CD4-positive, alpha-beta T cell (primary cell): ENCODE data around the gene SHOC2. TPM values are rescaled to one million over a fixed set of nuclear protein-coding genes. Genes with fewer than 3 reads are reported as not detected.

ENCODE experiments used
- ATAC-seq: fragments of 200-7000 bp; cut with Tn5 transposase; one replicate; pipeline ENCODE4 v1.10.0; 2022; ENCODE audit warnings: mild to moderate bottlenecking; ENCODE audit not compliant: poor library complexity
- CTCF ChIA-PET: fragments of 350-600 bp; sonication (Branson Sonifier 250); formaldehyde crosslinking; loops from one replicate; lab custom pipeline; 2021; ENCODE audit warnings: antibody characterized with exemption, inconsistent platforms; lab: Charles Lee
- POLR2A ChIA-PET: fragments of 350-600 bp; sonication (Branson Sonifier 250); formaldehyde crosslinking; loops from one replicate; lab custom pipeline; 2021; ENCODE audit warnings: antibody characterized with exemption, inconsistent platforms; lab: Charles Lee
- DNase-seq, 14 experiments: peaks; one replicate each; pipeline ENCODE4 v3.0.0-alpha.2; 2013 to 2020; ENCODE audit warnings: mixed read lengths in 2 of 14
- H3K27ac ChIP-seq, 2 donors: one replicate each; pipeline versions ENCODE4 v1.5.1 to v1.7.0; 2013; ENCODE audit warnings: low read length in 2 of 2, low read depth in 1 of 2, mild to moderate bottlenecking in 1 of 2
- H3K27me3 ChIP-seq, 2 experiments: 1 replicate in 1 of 2; 2 replicates in 1 of 2; pipeline versions ENCODE4 v1.6.1 to v1.7.0; 2013; ENCODE audit warnings: low read length in 2 of 2, control low read depth in 1 of 2, mild to moderate bottlenecking in 1 of 2, moderate library complexity in 1 of 2; ENCODE audit not compliant: insufficient read depth in 2 of 2, control insufficient read depth in 1 of 2
- H3K36me3 ChIP-seq: one replicate; pipeline ENCODE4 v1.6.1; 2013; ENCODE audit warnings: low read length, control low read depth; ENCODE audit not compliant: insufficient read depth
- H3K4me1 ChIP-seq: one replicate; pipeline ENCODE4 v1.6.1; 2013; ENCODE audit warnings: low read length, control low read depth; ENCODE audit not compliant: insufficient read depth
- H3K4me3 ChIP-seq: one replicate; pipeline ENCODE4 v1.5.1; 2013; ENCODE audit warnings: mild to moderate bottlenecking, low read length, moderate library complexity
- H3K9me3 ChIP-seq, 2 experiments: 1 replicate in 1 of 2; 2 replicates in 1 of 2; pipeline versions ENCODE4 v1.6.1 to v1.7.0; 2013; ENCODE audit warnings: low read length in 2 of 2, mild to moderate bottlenecking in 2 of 2, control low read depth in 1 of 2, moderate library complexity in 1 of 2; ENCODE audit not compliant: control insufficient read depth in 1 of 2, insufficient read depth in 1 of 2
- H3K27ac Mint-ChIP-seq: one replicate; pipeline ENCODE4 v1.8.0; 2020; ENCODE audit warnings: mixed read lengths
- H3K27me3 Mint-ChIP-seq: one replicate; pipeline ENCODE4 v1.8.0; 2021; ENCODE audit warnings: mixed read lengths
- H3K36me3 Mint-ChIP-seq: one replicate; pipeline ENCODE4 v1.8.0; 2021; ENCODE audit warnings: low read depth, mixed read lengths
- H3K4me1 Mint-ChIP-seq: one replicate; pipeline ENCODE4 v1.8.0; 2021; ENCODE audit warnings: low read depth, mixed read lengths
- H3K4me3 Mint-ChIP-seq: one replicate; pipeline ENCODE4 v1.8.0; 2020; ENCODE audit warnings: mild to moderate bottlenecking, mixed read lengths
- H3K9me3 Mint-ChIP-seq: one replicate; pipeline ENCODE4 v1.8.0; 2020; ENCODE audit warnings: mixed read lengths
- CTCF ChIP-seq: fragments of 200-600 bp; IDR thresholded peaks from one replicate; pipeline ENCODE4 v1.8.0; 2022; ENCODE audit warnings: antibody characterized with exemption, mild to moderate bottlenecking
- intact Hi-C, 2 experiments: fragments of 100-400 bp; cut with DNase I in 1 of 2; cut with micrococcal nuclease in 1 of 2; formaldehyde crosslinking; loops; one replicate each; pipeline versions ENCODE4 v1.15.1 to v1.9.0; 2023 to 2025; cut with DNase I, micrococcal nuclease
- total RNA-seq, 174 experiments: library from RNA in 2 of 174; stranded (reverse) in 2 of 174; gene quantifications; one replicate each; pipeline ENCODE4 v1.2.3 and lab custom pipeline; 2021 to 2026

Gene SHOC2
- total RNA-seq, 2 experiments from 2014 or later, result 65.9 to 66.9 TPM

- Histone ChIP-seq H3K4me1 (peaks cover 8% of the 10 kb centered on the region), H3K9me3 (no peaks in the 10 kb centered on the region), H3K27me3 (no peaks in the 10 kb centered on the region), H3K27ac (no peak overlapping the region), H3K36me3 (no peaks in the 10 kb centered on the region), H3K4me3 (no peak overlapping the region)
- Mint-ChIP-seq H3K27ac (no peak overlapping the region), H3K9me3 (no peaks in the 10 kb centered on the region), H3K27me3 (no peaks in the 10 kb centered on the region), H3K36me3 (peaks cover 4% of the 10 kb centered on the region), H3K4me3 (no peak overlapping the region), H3K4me1 (peaks cover 42% of the 10 kb centered on the region)
- TF ChIP-seq CTCF, result no peak
- DNase-seq (no peak), ATAC-seq (no peak)
- ChIA-PET POLR2A (no interaction called here), CTCF (interaction anchor here (0.6 to 1.5 kb wide), 2 partner anchors 10 to 21 kb away, joined by 3 read pairs; no protein-coding TSS in a partner anchor)
- intact Hi-C loops, result no loop called here
Observed at GRCh38 chr10:110931769-110932381, 12.5 kb downstream of the SHOC2 start.

GRCh38 chr10:110932505-110933180 lies 13.2 kb downstream of the SHOC2 start:
- Mint-ChIP-seq H3K4me1 (peaks cover 39% of the 10 kb centered on the region), H3K9me3 (no peaks in the 10 kb centered on the region), H3K27ac (no peak overlapping the region), H3K27me3 (no peaks in the 10 kb centered on the region), H3K4me3 (no peak overlapping the region), H3K36me3 (peaks cover 11% of the 10 kb centered on the region)
- H3K4me1 ChIP-seq, result peaks cover 11% of the 10 kb centered on the region
- no peaks in the 10 kb centered on the region for H3K36me3 ChIP-seq
- CTCF ChIA-PET, result interaction anchor here (0.5 to 1.5 kb wide), 2 partner anchors 9 to 970 kb away, joined by 3 read pairs; no protein-coding TSS in a partner anchor
- DNase-seq (no peak), ATAC-seq (no peak)
- intact Hi-C loops, result no loop called here
- no peak for TF ChIP-seq CTCF
- no peak overlapping the region for H3K4me3 ChIP-seq
- no peak overlapping the region for H3K27ac ChIP-seq
- H3K9me3 ChIP-seq, result no peaks in the 10 kb centered on the region
- POLR2A ChIA-PET, result no interaction called here
- no peaks in the 10 kb centered on the region for H3K27me3 ChIP-seq

- no peak overlapping the region for H3K27ac ChIP-seq
- CTCF ChIA-PET, result interaction anchor here (0.5 kb wide), 1 partner anchor 25 kb away, joined by 3 read pairs; no protein-coding TSS in a partner anchor
- Mint-ChIP-seq H3K36me3 (peaks cover 36% of the 10 kb centered on the region), H3K27ac (no peak overlapping the region), H3K27me3 (no peaks in the 10 kb centered on the region), H3K4me1 (peaks cover 50% of the 10 kb centered on the region), H3K9me3 (peaks cover 3% of the 10 kb centered on the region), H3K4me3 (no peak overlapping the region)
- H3K9me3 ChIP-seq, result peaks cover 0 to 4% of the 10 kb centered on the region in 2 experiments
- DNase-seq (no peak), ATAC-seq (no peak)
- no peak overlapping the region for H3K4me3 ChIP-seq
- no peaks in the 10 kb centered on the region for H3K27me3 ChIP-seq
- intact Hi-C loops, result no loop called here
- TF ChIP-seq CTCF, result no peak
- POLR2A ChIA-PET, result no interaction called here
- peaks cover 2% of the 10 kb centered on the region for H3K36me3 ChIP-seq
- H3K4me1 ChIP-seq, result peaks cover 6% of the 10 kb centered on the region
Observed at GRCh38 chr10:110936757-110937156, 17.4 kb downstream of the SHOC2 start.
